Heart right ventricle (tissue), 16 donors: ENCODE measurements around the gene HSBP1L1. TPM values are rescaled to one million over a fixed set of nuclear protein-coding genes. Genes with fewer than 3 reads are reported as not detected.

Experiments used
- ATAC-seq, 8 donors: fragments of 200-7000 bp; cut with Tn5 transposase; one replicate each; pipeline ENCODE4 v1.9.1; 2020; ENCODE audit warnings: mild to moderate bottlenecking in 8 of 8, moderate library complexity in 8 of 8, moderate number of reproducible peaks in 1 of 8
- DNase-seq, 2 donors: peaks; one replicate each; pipeline ENCODE4 v3.0.0-alpha.2; 2020
- H3K27ac ChIP-seq, 10 donors: fragments of 200-600 bp; sonication (generic) in 2 of 10; one replicate each; pipeline versions ENCODE4 v1.5.0 to v1.8.0; 2020 to 2022; ENCODE audit warnings: mild to moderate bottlenecking in 3 of 10
- H3K27me3 ChIP-seq, 7 donors: fragments of 200-600 bp; one replicate each; pipeline ENCODE4 v1.8.0; 2021 to 2022; ENCODE audit warnings: mild to moderate bottlenecking in 2 of 7
- H3K36me3 ChIP-seq, 9 donors: fragments of 200-600 bp; sonication (generic) in 1 of 9; one replicate each; pipeline versions ENCODE4 v1.5.0 to v1.8.0; 2020 to 2022; ENCODE audit warnings: mild to moderate bottlenecking in 2 of 9
- H3K4me1 ChIP-seq, 9 donors: fragments of 200-600 bp; sonication (generic) in 1 of 9; one replicate each; pipeline versions ENCODE4 v1.5.0 to v1.8.0; 2020 to 2022; ENCODE audit warnings: mild to moderate bottlenecking in 4 of 9
- H3K4me3 ChIP-seq, 10 donors: fragments of 200-600 bp; sonication (generic) in 2 of 10; one replicate each; pipeline versions ENCODE4 v1.5.0 to v1.8.0; 2020 to 2022; ENCODE audit warnings: mild to moderate bottlenecking in 7 of 10, moderate library complexity in 2 of 10
- H3K9me3 ChIP-seq, 11 donors: fragments of 200-600 bp in 10 of 11; sonication (generic) in 2 of 11; one replicate each; pipeline versions ENCODE4 v1.5.0 to v1.8.0; 2013 to 2022; ENCODE audit warnings: mild to moderate bottlenecking in 2 of 11, control low read depth in 1 of 11, moderate library complexity in 1 of 11
- whole genome bisulfite sequencing, 2 donors: extraction: QIAGEN DNeasy Blood & Tissue Kit; methylation state at CpG; one replicate each; pipeline ENCODE4 v1.1.7; 2013; ENCODE audit warnings: inconsistent platforms in 1 of 2; 5-methylcytosine and 5-hydroxymethylcytosine counted together
- intact Hi-C, 10 donors: fragments of 100-400 bp; cut with DNase I; formaldehyde crosslinking; loops; one replicate each; pipeline versions ENCODE4 v1.11.1 to v1.14.2; 2022
- polyA plus RNA-seq, 2 donors: library from polyadenylated mRNA; stranded (reverse); fragments of 200-250 nt; gene quantifications; one replicate each; pipeline ENCODE4 v1.2.3, GENCODE V29; 2013
- total RNA-seq, 10 donors: library from RNA; stranded (reverse); fragmentation: NEBNext Ultra II Directional in 3 of 10; extraction: Animal tissue kit (Norgen Biotek cat#: 25700) in 3 of 10; gene quantifications; one replicate each; pipeline versions ENCODE4 v1.2.1 to v1.2.4, GENCODE V29; 2021 to 2023
- TF ChIP-seq, protein P1 (sequence below), 9 donors: fragments of 200-600 bp; sonication (generic) in 2 of 9; IDR thresholded peaks; one replicate each; pipeline versions ENCODE4 v1.5.0 to v1.8.0; 2021 to 2022; ENCODE audit warnings: antibody characterized with exemption in 9 of 9, mild to moderate bottlenecking in 5 of 9, moderate library complexity in 1 of 9
- donor health status: Arrhythmogenic right ventricular cardiomyopathy.
- donor health status: ischemic (EF 13 %, LVEDD 7.1; RV severe dilation, severe dysfunction).
- donor health status: healthy with polysubstance abuse.
- donor health status: DM: no; HTN: yes; CAD: no.
- donor health status: DM: no; HTN: no; CAD: no.
- donor health status: ischemic (EF 25% LVEDD 6.9; RV normal size, moderate dysfunction).
- donor health status: ischemic (EF 25% LVEDD 5.7; RV mildly dilated, moderate dysfunction).
- donor health status: healthy.
- donor health status: DM: yes; HTN: yes; CAD: no.
- donor health status: Ischemic cardiomyopathy.
- donor health status: ischemic (EF 35%, LVEDD 5.7; RV mildly dilated, moderate dysfunction).
- donor health status: nonischemic (EF 11% LVEDD 7.7; RV severe dilation, severe dysfunction).
- donor health status: DM: yes; HTN: yes; CAD: no.
- donor health status: PGD.
- donor health status: ischemic (EF 29% LVEDD 5.4; RV normal size, mild dysfunction).
- donor health status: nonischemic (EF 23%, LVEDD 6.1; RV moderate dilation, normal function).

Gene HSBP1L1
- total and polyA plus RNA-seq, 12 donors = 3.8 to 56.5 (median 6.4) TPM

DNA sequence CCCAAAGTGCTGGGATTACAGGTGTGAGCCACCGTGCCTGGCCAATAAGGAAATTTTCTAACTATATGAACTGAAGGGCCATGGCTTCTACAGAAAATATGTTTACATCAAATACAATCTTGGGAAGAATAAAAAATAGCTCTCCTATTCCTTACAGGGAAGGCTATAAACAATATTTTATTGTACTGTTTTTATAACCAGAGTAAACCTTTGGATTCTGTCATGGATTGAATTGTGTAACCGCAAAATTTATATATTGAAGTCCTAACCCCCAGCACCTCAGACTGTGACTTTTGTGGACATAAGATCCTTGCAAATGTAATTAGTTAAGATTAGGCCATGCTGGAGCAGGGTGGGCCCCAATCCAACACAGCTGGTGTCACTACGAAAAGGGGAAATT lies 8.3 kb downstream of the HSBP1L1 start:
- Histone ChIP-seq H3K36me3 (peaks cover 0 to 88% (median 24%) of the 10 kb centered on the region in 9 donors), H3K27ac (no peak overlapping the region), H3K9me3 (no peaks in the 10 kb centered on the region), H3K27me3 (no peaks in the 10 kb centered on the region), H3K4me3 (no peak overlapping the region), H3K4me1 (peaks cover 0 to 13% (median 0%) of the 10 kb centered on the region in 9 donors)
- intact Hi-C loops = no loop called here
- ATAC-seq (no peak), DNase-seq (no peak)
- TF ChIP-seq, protein P1, sequence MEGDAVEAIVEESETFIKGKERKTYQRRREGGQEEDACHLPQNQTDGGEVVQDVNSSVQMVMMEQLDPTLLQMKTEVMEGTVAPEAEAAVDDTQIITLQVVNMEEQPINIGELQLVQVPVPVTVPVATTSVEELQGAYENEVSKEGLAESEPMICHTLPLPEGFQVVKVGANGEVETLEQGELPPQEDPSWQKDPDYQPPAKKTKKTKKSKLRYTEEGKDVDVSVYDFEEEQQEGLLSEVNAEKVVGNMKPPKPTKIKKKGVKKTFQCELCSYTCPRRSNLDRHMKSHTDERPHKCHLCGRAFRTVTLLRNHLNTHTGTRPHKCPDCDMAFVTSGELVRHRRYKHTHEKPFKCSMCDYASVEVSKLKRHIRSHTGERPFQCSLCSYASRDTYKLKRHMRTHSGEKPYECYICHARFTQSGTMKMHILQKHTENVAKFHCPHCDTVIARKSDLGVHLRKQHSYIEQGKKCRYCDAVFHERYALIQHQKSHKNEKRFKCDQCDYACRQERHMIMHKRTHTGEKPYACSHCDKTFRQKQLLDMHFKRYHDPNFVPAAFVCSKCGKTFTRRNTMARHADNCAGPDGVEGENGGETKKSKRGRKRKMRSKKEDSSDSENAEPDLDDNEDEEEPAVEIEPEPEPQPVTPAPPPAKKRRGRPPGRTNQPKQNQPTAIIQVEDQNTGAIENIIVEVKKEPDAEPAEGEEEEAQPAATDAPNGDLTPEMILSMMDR (IDR thresholded peaks at IDR 0.05) = no peak
- WGBS, 2 donors = 92 to 95% methylated on average over 3 of the region's 3 CpGs

DNA sequence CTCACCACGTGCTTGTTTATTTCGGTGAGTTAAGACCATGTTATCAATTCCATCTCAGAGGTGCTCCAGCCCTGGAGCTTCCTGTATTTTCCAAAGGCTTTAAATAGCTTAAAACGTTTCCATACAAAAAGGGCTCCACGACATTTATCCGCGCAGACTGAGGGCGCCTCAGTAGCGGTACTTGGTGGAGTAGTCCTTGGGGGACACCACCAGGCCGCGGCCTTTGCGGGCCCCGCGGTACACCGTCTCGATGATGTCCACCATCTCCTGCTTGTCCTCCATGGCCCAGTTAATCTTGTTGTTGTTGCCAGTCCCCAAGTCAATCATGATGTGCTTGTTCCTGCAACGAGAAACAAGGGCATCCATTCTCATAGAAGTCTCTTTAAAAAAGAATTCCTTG lies 9.1 kb downstream of the HSBP1L1 start:
- intact Hi-C loops = no loop called here
- no peaks in the 10 kb centered on the region for H3K27me3 ChIP-seq
- DNase-seq (no peak), ATAC-seq (no peak)
- TF ChIP-seq, protein P1 (IDR thresholded peaks at IDR 0.05) = no peak
- no peak overlapping the region for H3K4me3 ChIP-seq
- WGBS, 2 donors = 89 to 90% methylated on average over 16 of the region's 16 CpGs
- H3K9me3 ChIP-seq = no peaks in the 10 kb centered on the region
- H3K36me3 ChIP-seq = peaks cover 0 to 80% (median 24%) of the 10 kb centered on the region in 9 donors
- H3K4me1 ChIP-seq = peaks cover 0 to 21% (median 0%) of the 10 kb centered on the region in 9 donors
- H3K27ac ChIP-seq = no peak overlapping the region

DNA sequence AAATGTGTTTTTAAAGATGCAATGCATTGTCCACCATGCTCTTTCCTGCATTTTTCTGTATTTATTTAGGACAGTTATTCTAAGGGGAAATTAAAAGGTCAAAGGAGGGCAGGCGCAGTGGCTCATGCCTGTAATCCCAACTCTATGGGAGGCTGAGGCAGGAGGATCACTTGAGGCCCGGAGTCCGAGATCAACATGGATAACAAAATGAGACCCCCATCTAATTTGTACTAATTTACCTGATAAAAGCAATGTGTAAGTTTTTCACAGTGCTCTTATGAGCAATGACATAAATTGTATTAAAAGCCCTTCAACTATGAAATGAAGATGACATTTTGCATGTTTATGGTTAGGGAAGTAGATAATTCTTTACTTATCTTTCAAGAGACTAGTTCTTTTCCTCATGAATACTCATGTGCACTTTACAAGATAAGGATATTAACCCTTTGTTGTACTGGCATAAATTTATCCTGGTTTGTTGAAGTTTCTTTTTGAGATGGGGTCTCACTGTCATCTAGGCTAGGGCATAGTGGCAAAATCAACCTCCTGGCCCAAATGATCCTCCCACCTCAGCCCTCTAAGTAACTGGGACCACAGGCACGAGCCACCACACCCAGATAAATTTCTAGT lies 9.7 kb downstream of the HSBP1L1 start:
- Histone ChIP-seq H3K27ac (no peak overlapping the region), H3K36me3 (peaks cover 0 to 83% (median 24%) of the 10 kb centered on the region in 9 donors), H3K4me1 (peaks cover 0 to 23% (median 0%) of the 10 kb centered on the region in 9 donors), H3K9me3 (no peaks in the 10 kb centered on the region), H3K27me3 (no peaks in the 10 kb centered on the region), H3K4me3 (no peak overlapping the region)
- ATAC-seq = no peak
- TF ChIP-seq, protein P1 (IDR thresholded peaks at IDR 0.05) = no peak
- no peak for DNase-seq
- intact Hi-C loops = no loop called here
- WGBS, 2 donors = 92 to 97% methylated on average over 4 of the region's 4 CpGs

DNA sequence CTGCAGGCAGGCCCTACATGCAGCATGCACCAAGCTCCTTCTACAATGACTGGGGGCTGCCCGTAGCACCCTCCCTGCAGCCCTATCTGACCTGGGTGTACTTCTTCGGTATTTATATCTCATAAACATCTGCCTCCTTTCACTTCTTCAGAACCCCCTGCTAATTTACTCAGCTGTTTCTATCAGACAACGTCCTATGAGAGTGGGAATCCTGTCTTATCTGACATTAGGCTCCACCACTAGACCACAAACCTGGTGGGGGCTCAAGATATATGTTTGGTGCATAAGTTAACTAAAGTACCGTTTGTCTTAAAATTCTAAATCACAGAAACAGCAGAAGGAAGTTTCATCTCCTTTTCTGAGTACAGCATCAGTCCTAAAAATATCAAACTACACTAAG lies 10.6 kb downstream of the HSBP1L1 start:
- H3K4me1 ChIP-seq = peaks cover 0 to 23% (median 0%) of the 10 kb centered on the region in 9 donors
- ATAC-seq = no peak
- TF ChIP-seq, protein P1 (IDR thresholded peaks at IDR 0.05) = no peak
- no peaks in the 10 kb centered on the region for H3K9me3 ChIP-seq
- intact Hi-C loops = no loop called here
- no peak for DNase-seq
- peaks cover 0 to 89% (median 24%) of the 10 kb centered on the region in 9 donors for H3K36me3 ChIP-seq
- H3K27me3 ChIP-seq = no peaks in the 10 kb centered on the region
- 75 to 83% methylated on average over 4 of the region's 4 CpGs for WGBS, 2 donors
- no peak overlapping the region for H3K4me3 ChIP-seq
- no peak overlapping the region for H3K27ac ChIP-seq
